Measurements from ENCODE around the gene MTHFS.

Gene MTHFS

DNA sequence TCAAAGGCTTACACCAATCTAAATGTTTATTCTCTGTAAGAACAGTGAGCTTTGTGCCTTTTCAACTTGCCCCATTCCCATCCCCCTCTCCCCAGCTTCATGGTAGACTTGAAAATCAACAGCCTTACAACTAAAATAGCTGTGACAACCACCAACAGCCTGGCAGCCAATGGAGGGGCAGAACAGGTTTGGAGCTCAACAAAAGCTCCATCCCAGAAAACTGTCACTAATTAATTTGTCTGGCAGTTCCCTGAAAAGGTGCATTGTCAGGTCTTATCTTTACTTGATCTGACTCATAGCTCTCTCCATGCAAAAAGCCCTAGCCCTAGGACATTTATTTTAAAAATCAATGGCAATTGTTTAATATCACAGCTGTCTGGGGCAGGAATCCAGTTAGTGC lies 22.6 kb downstream of the MTHFS start:
- no peak for DNase-seq

DNA sequence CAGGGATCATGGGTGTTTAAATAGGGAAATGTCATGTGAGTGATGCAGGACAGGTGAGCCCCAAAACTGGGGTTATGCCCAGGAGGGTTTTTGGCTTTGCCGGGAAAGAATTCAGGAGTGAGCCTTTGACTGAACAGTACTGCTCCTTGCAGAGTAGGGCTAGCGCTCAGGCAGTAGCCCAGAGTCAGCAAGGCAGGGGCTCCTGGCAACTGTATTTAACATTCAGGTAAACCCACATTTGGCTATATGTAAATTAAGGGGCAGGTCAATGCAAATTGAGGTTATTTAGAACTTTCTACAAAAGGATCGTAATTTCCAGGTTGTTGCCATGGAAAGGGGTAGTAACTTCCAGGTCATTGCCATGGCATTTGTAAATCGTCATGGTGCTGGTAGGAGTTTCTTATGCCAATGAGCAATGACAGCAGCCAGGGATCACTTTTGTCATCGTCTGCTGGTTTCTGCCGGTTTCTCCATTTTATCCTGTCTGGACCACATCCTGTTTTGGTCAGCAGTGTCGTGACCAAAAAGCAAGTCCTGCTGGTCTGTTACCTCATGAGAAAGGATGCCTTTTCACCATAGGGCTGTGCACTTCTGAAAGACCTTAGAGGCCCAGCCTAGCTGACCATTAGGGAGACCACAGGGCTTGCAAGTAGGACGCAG lies 24.3 kb downstream of the MTHFS start:
- no peak for DNase-seq

GRCh38 chr15:79868554-79868953 lies 28.3 kb downstream of the MTHFS start:
- no peak for DNase-seq

DNA sequence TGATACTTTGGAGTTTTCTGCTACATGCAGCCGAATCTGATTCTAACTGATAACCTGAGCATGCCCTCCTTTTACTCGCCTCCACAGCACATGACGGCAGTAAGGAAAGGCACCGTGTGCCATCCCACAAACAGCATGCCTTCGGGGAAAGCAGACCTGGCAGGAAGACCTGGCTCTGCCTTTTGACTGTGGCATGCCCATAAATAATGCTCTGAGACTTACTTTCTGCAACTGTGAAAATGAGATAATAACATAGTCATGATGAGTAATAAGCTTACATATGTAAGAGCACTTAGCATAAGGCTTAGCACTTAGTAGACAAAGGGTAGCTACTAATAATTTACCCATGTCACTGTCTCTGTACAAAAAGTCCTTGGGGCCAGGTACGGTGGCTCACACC lies 32.9 kb downstream of the MTHFS start:
- DNase-seq: no peak

- no peak for DNase-seq
Measured at GRCh38 chr15:79862191-79862590, 34.6 kb downstream of the MTHFS start.

GRCh38 chr15:79860661-79861060 lies 36.2 kb downstream of the MTHFS start:
- no peak for DNase-seq

DNA sequence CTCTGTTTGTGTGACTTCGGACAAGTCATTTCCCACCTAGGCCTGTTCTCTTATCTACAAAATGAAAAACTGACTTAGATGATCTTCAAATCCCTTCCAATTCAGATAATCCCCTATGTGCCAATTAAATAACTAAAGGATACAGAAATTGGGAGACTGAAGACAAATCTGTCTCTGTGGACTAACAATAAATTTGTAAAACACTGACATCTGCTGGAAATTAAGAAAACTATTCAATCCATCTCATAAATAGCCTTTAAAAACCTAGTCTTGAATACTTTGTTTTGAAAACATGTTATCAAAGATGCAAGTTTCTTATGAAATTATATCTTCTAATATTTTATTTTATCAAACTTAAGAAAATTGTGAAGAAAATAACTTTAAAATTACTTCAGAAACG lies 38.3 kb downstream of the MTHFS start:
- no peak for DNase-seq

DNA sequence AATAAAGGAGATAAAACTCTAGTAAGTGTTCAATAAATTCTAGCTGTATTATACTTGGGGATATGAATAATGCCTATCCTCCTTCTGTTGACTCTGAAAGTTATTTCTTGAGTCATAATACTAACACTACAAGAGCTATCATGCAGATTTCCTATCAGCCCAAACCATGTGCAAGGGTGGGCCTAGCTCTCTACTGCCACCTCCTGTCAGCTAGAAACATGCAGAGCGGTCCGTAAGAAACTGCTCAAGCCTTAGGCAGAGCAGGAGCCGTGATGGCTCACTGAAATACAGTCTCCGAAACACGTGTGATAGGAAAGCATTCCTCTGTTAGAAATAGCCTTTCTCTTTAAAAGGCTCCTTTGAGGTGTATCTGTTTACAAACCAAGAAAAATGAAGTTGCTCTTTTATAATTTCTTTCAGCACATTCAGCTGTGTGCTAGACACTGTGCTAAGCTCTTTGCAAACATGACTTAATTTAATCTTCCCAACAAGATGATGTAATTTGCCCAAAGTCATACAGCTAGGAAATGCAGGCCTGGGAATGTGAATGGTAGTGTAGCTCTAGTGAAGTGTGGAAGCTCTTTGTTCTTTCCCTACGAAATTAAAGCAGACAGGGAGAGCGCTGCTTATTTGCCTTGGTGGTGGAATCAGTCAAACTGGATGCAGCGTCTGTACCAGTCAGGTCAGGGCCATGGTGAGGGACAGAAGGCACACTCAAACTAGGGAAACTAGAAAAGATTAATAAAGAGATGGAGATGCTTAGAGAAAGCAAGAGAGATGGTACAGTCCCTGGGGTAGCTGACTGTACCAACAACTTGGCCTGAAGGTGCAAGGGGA lies 43.1 kb downstream of the MTHFS start:
- peak; percentile 48 to 65 for DNase-seq

GRCh38 chr15:79849789-79850188 lies 47.0 kb downstream of the MTHFS start:
- peak in 1 of 2 experiments; percentile 16 for DNase-seq

DNA sequence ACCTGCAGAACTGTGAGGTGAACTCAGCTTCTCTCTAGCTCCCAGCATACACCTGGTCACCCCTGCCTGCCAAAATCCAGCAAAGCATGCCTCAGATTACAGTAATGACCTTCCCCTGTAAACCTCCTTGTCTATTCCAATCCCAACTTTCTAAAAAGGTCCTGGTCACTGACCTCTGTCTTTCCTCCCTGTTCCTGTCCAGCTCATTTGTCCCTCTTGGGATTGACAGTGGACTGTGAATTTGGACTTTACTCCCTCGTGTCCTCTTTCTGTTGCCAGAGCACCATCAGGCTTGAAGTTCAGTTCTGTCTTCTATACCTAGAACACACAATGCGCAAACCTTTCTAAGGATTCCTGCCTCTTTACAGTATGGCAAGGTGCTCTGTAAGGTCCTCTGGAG lies 50.3 kb downstream of the MTHFS start:
- DNase-seq: no peak

GRCh38 chr15:79844221-79844620 lies 52.6 kb downstream of the MTHFS start:
- DNase-seq: no peak

- DNase-seq: no peak
Measured at GRCh38 chr15:79837846-79838245, 59.0 kb downstream of the MTHFS start.

GRCh38 chr15:79834495-79834894 lies 62.3 kb downstream of the MTHFS start:
- DNase-seq: no peak

- no peak for DNase-seq
Measured at GRCh38 chr15:79832367-79833120, 64.3 kb downstream of the MTHFS start.

DNA sequence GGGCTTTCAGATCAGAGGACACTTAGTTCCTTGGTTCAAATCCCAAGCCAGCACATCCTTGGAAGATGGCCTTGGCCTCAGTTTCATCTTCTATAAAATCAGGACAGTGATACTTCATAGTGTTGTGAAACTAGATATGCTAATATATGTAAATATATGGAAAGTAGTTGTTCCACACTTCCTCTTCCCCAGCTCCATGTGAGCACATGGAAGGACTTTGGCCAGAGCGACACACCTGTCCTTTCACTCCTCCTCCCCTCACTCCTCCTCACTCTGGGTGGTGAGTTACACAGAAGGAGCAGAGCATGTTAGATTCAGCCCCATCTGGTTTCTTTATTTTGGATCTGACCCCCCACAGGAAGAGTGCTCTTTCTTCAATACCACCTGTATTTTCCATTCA lies 65.2 kb downstream of the MTHFS start:
- no peak for DNase-seq

DNA sequence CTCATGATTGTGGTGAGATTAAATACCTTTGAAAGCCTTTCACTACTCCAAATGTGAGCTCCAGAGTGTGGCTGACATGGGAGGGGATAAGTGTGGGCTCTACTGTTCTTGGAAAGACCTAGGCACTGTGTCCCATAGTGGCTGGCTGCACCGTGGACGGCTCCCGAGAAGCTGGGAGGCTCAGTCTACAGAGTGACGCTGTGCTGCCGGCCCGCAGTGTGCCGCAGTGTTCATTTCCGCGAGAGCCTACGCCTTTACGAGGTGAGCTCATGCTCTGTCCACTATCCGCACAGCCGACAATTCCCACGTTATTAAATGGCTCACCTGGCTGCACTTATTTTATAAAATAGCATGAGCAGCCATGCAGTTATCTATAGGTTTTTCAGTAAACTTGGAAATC lies 66.9 kb downstream of the MTHFS start:
- no peak for DNase-seq

DNA sequence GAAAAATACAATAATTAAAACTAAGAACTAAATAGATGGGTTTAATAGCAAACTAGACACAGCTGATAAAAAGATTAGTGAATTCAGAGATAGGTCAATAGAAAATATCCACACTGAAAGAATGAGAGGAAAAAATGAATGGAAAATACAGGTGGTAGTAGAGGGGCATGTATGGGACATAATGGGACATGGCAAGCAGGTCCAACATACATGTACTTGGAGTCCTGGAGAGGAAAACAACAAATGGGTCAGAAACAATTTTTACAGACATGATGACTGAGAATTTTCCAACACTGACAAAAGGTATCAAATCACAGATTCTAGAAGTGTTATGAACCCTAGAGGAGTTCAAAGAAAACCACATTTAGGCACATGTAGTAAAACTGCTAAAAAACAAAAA lies 68.4 kb downstream of the MTHFS start:
- DNase-seq: no peak

DNA sequence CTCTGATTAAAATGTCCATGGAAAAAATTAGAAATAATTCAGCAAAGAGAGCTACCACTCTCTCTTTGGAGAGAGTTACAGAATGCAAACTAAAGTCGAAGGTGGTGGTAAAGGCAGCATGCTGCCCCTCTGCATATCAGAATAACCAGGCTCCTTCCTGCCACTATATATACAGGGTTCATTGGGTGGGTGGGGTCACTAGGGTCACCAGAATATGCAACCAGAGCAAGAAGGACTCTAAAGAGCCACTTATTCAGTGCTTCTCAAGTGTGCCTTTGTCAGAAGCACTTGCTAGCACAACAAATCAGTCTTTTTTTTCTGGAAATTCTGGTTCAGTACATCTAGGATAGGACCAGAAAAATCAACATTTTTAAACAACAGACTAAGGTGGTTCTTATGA lies 70.0 kb downstream of the MTHFS start:
- DNase-seq: no peak

- no peak for DNase-seq
Measured at GRCh38 chr15:79824136-79824701, 72.6 kb downstream of the MTHFS start.

DNA sequence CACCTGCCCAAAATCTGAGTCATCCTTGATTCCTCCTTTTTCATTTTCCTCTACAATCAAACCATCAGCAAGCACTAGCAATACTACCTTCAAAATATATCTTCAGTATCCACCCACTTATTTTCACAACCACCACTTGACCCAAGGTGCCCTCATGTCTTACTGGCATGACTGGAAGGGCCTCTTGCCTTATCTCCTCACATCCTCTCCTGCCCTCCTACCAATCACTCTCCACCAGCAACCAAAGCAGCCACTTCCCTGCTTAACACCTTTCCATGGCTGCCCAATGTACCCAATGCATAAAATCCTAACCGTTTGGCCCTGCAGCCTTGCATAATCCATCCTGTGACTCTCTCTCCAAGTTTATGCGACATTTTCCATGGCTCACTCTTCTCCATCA lies 76.0 kb downstream of the MTHFS start:
- DNase-seq: no peak

DNA sequence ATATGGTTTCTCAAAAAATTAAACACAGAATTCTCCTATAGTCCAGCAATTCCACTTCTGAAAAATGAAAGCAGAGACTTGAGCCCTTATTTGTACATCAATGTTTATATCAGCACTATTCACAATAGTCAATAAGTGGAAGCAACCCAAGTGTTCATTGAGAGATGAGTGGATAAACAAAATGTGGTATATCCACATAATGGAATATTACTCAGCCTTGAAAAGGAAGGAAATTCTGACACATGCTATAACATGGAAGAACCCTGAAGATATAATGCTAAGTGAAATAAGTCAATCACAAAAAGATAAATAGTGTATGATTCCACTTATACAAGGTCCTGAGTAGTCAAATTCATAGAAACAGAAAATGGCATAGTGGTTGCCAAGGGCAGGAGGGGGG lies 76.6 kb downstream of the MTHFS start:
- no peak for DNase-seq

DNA sequence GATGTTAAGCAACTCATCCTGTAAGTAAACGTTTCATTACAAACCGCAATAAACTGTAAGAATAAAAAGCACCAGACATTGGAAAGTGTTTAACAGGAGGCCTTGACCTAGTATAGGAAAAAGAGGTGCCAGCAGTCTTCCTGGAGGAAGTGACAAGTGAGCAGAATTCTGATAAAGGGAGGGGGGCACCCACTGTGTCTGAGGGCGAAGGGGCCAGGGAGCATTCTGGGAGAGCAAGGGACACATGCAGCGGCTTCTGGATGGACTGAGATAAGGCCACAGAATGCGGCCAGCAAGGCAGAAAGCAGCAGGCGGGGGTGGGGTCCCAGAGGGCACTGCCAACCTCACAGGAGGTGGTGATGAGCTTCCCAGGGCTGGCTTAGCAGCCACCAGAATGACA lies 80.2 kb downstream of the MTHFS start:
- no peak for DNase-seq

DNA sequence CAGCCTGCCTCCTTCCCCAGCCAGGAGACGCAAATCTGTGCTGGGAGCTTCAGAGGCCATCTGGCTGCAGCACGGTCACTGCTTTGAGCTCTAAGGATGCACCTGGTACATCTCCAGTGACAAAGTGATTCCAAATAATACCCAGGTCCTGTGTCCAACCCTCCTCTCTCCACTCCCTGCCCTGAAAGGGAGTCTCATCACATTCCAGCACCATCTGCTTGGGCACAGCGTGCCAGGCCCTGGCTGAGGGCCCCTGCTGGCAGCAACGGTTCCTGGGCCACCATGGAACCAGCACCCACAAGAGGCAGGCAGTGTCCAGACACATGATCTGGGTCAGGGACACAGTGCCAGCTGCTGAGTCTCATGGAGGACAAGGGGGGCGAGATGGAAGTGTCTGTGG lies 81.3 kb downstream of the MTHFS start:
- DNase-seq: no peak

DNA sequence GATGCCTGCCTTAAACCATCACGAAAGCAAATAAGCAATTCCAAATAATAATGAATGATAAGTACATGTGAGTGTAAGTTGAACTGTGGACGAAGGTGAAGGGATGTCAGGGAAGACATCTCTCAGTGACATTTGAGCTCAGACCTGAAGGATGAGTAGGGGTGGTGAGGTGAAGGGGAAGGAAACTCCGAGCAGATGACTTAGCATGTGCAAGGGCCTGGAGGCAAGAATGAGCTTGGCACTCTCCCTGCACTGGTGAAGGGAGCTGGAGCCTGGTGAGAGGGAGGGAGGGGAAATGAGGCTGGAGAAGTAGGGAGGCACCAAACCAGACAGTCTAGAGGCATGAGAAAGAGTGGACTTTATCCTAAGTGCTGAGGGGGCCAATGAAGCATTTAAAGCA lies 84.3 kb downstream of the MTHFS start:
- DNase-seq: no peak

Measured in stimulated activated CD4-positive, alpha-beta T cell treated with anti-CD3 and anti-CD28 coated beads, Interleukin-4, amount 100 ng/mL, for 4 hours (primary cell).